Activated CD4-positive, CD25-positive, alpha-beta regulatory T cell (primary cell): Measurements from ENCODE around the gene C4orf50.

Source experiments
- DNase-seq, 4 experiments: peaks; one replicate each; lab custom pipeline; 2025; lab: John Stamatoyannopoulos, UW

C4orf50 gene

DNA sequence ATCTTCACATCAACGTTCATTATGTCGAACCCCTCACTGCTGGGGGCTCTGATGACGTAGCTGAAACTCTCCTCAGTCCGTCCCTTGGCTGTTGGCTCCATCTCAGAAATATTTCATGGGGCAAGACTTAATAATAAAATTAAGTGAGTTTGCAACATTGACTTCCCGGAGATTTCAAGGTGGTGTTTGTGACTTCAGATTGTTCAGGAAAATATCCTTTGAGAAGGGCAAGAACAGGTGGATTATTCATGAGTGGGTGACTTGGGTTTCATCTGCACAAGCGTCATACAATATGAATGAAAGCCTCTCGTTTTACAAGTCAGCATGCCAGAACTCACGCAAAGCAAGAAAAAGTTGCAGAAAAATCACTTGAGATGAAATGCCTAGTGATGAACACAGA, at the start of gene C4orf50:
TSS of gene C4orf50 (minus strand) at position 101 of the 400 bp plus-strand sequence.
- no peak for DNase-seq

DNA sequence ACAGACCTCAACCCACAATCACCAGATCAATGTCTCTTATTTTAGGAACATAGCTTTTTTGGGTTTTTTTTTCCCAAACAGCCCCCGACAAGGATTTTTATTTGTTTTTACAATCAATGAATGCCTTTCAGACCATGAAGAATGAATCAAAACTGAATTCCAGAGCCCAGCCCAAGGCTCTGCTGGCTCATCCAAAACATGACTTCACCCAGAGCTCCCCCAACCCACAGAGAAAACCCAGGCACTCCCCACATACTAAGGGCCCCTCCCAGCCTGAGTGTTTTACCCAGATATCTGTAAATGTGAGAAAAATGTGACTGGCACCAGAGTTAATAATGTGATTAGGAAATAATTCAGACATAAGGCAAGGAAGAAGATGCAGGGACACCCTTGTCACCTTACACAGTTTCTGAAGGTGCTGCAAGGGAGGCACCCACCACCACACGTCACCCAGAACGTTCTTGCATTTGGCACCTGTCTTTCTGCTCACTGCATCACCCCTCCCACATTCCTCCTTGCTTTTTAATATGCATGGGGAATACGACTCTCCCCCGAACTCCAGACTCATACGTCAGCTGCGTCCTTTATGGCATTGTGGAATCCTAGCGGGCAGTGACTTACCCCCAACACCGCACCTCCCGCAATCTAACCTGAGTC, 47.8 kb upstream of the C4orf50 start:
- DNase-seq: no peak

DNA sequence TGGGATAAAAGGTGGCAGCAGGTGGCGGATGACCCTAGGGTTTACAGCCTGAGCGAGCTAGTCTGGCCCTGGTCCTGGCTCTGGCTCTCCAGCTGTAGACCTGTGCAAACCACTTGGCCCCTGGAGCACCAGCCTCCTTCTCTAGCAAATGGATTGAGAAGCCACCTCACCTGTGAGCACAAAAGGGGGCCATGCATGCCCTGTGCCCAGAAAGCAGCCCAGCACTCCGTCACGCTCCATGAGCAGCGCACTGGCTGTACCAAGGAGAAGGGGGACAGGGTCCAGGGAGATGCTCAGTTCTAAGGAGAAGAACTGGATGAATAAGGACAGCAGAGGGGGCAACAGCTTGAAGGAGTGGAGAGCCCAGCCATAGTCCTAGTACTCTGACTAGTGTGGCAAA, 46.9 kb upstream of the C4orf50 start:
- DNase-seq: no peak

DNA sequence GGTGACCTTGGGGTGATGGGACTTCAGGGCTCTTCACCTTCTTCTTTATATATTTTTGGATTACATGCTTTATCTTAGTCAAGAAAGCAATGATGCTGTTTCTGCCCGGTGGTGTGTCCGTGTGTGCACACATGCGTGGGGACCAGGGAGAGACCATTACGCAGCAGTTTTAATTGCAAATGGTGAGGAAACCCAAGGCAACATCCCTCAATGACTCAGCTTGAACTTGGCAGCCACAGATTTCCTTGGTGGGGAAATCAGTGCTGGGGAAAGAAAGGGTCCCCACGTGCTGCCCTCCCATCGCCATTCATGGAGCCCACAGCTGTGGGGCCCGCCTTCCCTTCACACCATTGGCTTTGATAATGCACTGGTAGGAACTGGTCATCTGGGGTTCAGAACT, 46.2 kb upstream of the C4orf50 start:
- DNase-seq: no peak

DNA sequence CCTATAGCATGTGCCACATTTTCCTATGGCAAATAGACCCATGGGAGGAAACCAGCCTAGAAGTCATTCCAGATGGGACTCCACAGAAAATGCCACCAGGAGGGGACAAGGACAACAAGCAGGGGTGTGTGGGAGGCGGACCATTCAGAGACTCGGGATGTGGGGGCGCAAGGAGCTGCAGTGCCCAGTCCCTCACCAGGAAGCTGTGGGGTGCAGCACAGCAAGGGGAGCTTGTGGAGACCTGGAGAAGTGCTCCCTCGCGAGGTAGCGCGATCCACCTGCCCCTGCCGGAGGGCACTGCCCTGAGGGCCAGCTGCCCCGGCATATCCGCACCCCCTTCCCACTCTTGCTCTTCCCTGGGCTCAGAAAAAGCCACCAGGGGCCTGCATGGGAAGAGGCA, 45.5 kb upstream of the C4orf50 start:
- no peak for DNase-seq

DNA sequence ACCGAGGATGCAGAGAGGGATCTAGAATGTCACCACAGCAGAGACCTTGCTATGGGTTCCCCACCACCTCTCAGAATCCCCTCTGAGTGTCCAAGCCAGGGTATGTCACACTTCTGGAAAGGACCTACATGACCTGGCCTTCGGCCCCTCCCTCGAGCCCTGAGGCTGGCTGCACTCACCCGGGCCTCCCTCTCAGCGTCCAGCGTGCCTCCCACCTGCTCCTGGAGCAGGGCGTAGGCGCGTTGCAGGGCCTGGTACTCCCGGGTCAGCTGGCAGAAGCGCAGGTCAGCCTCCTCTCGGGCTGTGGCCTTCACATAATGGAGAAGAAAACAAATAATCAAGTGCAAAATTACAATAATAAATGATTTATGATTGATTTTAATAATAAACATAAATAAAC, 43.9 kb upstream of the C4orf50 start:
- DNase-seq: no peak

DNA sequence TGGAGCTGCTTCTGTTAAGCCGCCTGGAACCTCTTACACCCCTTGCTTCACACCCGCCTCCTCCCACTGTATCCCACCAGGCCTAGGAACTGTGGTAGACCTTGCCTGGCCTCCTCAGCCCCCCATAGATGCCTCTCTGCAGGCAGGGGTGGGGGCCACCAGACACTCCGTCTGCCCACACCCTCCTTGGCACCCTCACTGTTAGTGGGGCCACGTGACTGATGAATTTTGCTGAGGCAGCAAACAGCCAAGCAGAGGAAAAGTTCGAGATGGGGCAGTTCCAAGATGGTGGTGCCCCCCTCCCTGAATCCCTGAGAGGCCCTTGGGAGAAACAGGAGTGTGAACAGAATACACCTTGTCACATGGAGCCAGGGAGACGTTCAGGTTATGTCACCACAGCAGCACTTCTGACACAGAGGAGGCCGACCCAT, 41.2 kb upstream of the C4orf50 start:
- DNase-seq: no peak

DNA sequence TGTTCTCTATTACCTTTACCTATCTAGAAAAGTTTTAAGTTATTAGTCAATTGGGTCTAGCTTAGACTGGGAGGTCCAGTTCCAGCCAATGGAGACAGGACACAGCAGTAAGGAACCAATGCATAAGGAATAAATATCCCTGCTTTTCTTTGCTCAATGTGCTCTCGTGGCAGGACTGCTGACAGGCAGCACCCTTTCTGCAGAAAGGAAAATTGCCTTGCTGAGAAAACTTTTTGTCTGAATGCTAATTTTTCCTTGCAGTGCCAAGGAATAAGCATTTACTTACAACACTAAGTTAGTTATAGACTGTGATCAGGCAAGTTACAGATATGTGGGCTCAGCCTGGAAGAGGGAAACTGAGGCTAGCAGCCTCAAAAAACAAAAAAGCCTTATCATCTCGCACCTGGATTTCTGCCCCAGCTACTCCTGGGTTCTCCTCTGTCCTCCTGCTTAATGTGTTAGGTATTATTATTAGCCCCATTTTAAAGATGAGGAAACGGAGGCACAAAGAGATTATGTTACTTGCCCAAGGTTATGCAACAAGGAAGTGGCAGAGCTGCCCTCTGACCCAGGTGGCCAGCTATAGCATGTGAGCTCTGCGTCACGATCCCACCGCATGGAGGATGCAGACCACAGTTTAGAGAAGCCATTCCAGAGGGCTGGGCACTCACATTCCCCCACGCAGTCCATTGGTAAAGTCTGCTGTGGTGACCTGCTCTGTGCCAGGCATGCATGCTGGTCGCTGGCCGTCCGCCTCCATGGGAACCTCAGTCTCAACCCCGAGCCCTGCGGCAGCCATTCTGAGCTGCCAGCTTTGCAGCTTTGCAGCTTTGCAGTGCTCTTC, 40.5 kb upstream of the C4orf50 start:
- DNase-seq: no peak

DNA sequence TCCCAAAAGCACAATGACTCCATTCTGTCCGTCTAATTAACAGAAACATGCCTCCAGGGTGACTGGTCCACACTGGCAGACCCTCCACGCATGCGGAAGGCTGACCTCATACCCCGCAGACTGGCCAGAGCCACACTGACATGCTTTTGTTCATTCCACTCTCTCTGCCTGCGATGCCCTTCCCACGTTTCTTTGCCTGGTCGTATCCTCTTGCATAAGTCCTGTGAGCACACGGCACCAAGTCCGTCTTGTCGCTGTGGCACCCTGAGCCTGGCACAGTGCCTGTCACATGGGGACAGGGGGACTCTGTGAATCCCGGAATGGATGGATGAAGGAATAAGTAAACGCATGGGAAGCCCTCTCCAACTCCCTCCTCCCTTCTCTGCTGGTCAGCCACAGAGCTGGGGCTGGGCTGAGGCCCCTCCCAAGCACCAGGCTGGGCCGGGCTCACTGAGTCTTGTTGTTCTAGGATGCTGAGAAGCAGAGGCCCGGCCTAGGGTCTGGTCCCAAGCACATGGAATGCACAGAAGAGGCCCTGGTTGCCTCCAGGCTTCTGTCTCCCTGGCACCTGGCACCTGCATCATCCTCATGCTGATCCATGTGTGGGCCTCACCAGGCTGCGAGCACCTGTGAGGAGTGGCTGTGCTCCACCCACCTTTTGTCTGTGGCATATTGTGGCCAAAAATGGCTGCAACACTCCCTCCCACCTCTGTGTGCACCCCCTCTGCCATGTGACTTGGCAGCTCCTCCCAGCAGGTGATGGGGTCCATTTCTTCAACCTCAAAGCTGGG, 38.9 kb upstream of the C4orf50 start:
- no peak for DNase-seq

DNA sequence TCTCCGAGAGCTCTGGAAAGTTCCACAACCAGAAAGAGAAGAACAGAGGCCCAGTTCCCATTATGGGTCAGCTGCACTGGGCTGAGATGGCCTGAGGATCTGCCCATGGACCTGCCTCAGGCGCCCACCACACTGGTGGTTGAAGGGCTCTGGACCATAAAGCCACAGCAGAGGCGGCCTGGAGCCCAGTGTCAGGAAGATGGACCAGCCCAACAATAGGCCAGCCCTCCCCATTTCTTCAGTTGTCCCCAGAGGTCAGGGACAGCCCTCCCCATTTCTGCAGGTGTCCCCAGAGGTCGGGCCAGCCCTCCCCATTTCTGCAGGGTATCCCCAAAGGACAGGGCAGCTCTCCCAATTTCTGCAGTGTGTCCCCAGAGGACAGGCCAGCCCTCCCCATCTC, 37.2 kb upstream of the C4orf50 start:
- no peak for DNase-seq

DNA sequence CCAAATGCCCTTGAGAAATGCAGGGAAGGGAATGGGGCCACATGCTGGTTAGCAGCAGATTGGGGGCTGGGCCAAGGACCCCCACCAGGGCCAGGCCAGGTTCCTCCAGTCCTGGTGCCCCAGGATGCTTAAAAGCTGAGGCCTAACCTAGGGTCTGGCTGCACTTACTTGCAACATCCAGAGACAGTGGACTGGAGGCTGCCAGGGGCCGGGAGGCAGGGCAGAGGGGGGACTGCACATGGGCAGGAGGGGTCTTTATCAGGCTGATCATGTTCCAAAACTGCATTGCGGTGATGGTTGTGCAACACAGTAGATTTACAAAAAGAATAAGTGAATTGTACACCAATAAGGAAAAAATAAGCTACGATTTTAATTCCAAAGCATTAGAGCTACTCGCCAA, 36.8 kb upstream of the C4orf50 start:
- DNase-seq: no peak

DNA sequence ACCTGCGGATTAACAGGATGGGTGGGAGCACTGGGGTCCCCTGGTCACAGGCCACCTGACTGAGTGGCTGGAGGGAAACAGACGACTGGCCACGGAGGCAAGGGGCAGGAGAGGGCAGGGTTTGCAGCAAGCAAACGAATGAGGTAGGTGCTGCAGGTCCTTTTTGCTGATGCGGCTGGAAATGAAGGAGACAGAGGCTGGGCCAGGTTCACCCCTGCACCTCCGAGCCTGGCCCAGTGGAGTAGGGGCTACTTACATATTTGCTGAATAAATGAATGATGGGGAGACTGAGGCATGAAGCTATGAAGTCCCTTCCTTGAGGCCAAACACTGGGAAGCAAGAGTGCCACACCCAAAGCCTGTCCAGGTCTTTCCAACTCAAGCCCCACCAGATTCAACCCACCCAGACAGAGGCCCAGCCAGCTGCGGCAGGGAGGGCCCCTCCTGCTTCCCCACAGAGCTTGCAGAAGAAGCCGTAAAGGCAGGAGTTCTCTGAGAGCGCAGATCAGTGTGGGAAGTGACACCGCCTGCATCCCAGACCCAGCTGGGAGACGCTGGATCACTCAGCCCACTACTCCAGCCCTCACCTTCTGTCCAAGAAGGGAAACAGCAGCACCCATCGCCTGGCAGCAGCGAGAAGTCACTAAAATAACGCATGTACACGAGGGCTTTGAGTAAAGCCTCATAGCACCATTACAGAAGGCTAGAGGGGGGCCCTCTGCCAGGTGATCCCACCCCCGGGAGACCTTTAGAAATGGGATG, 36.1 kb upstream of the C4orf50 start:
- DNase-seq: no peak

DNA sequence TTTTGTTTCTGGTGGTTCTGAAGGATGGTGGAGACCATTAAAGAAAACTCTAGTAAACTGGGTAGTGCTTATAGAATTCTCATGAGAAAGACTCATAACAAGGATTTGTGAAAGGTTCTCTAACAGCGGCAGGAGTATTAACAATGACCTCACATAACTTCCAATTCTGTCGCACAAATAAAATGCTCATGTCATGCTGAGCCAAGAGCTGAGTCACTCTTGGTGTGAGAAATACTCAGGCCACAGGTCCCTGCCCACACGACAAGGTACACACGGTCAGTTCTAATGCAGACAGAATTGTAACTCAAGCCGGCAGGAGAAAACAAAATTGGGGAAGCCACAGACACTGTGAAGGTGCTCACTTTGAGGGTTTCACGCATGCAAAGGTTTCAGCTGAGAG, 34.4 kb upstream of the C4orf50 start:
- no peak for DNase-seq

DNA sequence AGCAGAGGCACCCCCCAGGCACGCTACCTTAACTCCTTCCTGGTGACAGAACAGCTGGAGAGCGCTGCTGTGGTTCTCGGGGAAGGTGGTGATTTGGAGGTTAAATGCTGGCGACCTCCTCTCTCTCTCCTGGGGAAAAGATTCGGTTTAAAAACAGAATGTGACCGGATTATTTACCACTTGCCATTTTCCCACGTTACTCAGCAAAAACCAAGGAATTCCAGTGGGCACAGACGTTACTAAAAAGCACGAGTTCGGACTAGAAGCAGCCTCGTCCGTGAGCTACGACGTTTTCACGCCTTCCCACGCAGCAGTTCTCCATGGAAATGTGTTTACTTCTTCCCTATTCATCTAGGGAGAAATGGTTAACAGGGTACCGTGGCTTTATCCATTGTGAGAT, 32.3 kb upstream of the C4orf50 start:
- DNase-seq: no peak

DNA sequence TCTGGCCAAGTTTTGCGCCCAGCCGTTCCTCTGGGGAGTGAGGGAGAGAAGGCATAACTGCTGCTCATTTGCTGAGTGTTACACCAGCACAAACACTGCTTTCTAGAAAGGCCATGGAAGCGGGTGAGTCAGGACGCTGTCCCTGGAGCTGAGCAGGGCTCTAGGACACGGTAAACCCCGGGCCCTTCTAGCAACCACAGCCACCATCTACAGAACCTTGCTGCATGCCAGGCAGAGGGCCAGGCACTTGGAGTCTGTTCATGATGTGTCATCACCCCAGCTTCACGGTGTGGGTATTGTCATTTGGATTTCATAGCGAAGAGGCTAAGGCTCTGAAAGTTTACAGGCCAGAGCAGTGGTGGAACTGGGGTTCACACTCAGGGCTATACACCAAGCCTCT, 31.8 kb upstream of the C4orf50 start:
- no peak for DNase-seq

DNA sequence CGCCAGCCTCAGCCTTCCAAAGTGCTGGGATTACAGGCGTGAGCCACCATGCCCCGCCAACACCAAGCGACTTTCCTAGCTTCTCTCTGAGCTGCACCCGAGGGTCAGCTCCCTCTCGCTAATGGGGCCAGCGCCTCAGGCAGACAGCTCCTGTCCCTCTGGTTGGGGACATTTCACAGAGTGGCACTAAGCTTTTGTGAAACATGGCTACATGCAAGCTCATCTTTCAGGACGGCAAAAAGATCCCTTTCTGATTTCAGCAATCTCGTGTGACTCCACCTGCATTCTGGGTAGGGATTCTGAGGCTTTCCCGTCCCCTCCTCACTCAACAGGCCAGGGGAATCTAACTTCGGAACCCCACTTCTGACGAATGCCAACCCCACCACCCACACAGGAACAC, 31.0 kb upstream of the C4orf50 start:
- DNase-seq: no peak

DNA sequence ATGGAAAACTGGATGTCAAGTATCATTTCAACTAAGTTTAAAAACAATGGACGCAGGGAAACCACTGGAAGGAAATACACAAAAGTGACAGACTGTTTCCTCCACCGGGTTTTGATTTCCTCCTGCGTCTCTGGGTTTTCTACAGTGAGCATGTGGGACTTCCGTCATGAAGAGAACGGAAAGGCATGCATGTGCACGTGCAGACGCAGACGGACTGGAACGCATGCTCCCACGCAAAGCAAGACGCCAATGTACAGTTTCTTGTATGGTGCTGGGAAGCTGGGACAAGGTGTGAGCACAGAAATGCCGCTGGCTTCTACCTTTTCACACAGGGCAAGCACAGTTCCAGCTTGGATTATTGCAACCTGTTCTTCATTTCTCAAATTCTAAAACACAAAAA, 30.3 kb upstream of the C4orf50 start:
- no peak for DNase-seq

DNA sequence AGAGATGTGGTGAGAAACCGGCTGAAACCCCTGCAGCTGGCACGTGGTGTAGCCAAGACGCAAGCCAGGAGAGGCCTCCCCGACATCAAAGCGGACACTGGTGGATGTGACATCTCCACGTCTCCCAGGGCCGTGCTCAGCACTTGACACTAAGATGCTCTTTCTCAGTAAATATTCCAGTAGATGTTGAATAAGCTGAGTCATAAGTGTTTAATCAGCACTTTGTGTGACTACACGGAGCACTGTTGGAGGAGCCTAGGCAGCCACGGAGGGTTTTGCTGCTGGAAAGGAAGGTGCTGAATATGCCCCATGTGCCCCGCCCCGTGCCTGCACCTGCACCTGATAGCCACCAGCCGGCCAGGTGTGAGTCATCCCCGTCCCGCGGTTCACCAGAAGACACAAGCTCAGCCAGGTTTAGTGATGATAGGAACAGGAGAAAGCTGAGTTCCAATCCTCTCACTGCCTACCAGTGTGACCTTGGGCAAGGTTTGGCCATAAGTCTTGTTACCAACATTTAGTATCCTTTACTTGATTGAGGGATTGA, 29.0 kb upstream of the C4orf50 start:
- no peak for DNase-seq

DNA sequence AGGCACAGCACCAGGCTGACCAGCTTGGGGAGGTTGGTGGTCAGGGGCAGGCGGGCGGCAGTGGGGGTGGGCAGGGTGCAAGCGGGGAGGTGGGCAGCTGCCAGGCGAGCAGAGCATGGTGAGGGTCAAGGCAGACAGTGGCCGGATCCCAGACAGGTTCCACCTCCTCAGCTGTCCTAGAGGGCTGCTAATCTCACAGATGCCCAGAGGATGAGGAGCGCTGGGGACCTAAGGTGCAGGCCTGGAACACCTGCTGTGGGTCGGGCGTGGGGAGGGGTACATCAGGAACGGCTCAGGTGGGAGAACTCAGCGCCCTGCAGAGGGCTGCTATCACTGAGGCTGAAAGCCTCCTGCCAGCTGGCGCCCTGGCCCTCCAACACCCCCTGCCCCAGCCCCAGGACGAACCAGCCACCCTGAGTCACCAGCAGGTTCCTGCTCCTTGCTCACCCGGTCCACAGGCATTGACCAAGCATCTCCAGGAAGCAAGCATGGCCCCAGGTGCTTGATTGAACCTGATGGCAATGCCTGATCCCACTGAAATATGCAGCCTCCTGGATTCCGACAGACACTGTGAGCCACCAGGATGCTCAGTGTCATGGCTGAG, 28.4 kb upstream of the C4orf50 start:
- DNase-seq: no peak

DNA sequence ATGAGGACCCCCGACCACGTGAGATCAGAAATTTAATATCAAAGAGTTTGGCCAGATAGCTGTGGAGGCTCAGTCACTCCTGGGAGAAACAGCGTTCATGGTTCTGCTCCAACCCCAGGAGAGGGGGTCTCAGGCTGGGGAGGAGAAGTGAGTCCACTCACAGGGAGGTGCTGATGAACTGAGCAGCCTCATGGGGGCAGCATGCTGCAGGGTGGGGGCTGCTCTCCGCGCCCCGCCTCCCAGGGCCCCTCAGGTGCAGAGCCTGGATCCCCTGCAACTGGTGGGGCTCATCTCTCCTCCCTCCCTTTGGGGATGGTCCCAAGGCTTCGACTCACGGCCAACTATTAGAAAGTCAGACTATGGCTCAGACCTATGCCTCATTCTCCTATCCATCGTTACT, 26.6 kb upstream of the C4orf50 start:
- no peak for DNase-seq

DNA sequence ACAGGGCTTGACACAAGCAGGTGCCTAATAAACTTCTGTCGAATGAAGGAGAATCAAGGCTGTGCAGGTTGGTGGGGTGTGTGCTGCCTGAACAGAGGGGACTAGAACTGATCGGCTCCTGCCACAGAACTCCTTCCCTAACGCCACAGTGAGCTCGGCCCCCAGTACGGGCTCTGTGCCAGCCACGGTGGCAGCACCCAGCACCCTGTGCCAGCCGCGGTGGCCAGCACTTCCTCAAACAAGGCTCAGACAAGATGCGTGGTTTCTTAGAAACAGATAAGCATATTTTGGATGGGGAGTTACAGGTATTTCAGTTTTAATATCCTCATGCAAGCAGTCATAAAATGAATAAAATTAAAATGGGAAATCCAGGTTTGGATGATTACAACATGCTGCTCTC, 26.0 kb upstream of the C4orf50 start:
- no peak for DNase-seq
